ENCODE results near the gene DOCK1.

Gene DOCK1

GRCh38 chr10:127498087-127498486 is 592.9 kb downstream of the DOCK1 start:
- H3K4me3 ChIP-seq (ENCODE audit: low read depth, low read length), result no peak overlapping the region
- TF ChIP-seq CTCF (IDR thresholded peaks at IDR 0.05; ENCODE audit: control insufficient read depth, extremely low read depth, insufficient read depth), result no peak
- no peak for DNase-seq (ENCODE audit: low read depth)

- TF ChIP-seq CTCF (IDR thresholded peaks at IDR 0.05; ENCODE audit: control insufficient read depth, extremely low read depth, insufficient read depth), result no peak
- H3K4me3 ChIP-seq (ENCODE audit: low read depth, low read length), result no peak overlapping the region
- no peak for DNase-seq (ENCODE audit: low read depth)
Observed at GRCh38 chr10:127500127-127500526, 594.9 kb downstream of the DOCK1 start.

Data from LNCaP clone FGC (cell line).